ENCODE data around the gene UNC5C.

Gene UNC5C

GRCh38 chr4:95548738-95549245, at the start of gene UNC5C:
Gene UNC5C (minus strand): TSS chr4:95548973.
- no peak for DNase-seq (ENCODE audit: low spot score)

GRCh38 chr4:95596676-95597075, 47.9 kb upstream of the UNC5C start:
- no peak for DNase-seq (ENCODE audit: low spot score)

GRCh38 chr4:95594629-95595028, 45.9 kb upstream of the UNC5C start:
- DNase-seq (ENCODE audit: low spot score) = no peak

DNA sequence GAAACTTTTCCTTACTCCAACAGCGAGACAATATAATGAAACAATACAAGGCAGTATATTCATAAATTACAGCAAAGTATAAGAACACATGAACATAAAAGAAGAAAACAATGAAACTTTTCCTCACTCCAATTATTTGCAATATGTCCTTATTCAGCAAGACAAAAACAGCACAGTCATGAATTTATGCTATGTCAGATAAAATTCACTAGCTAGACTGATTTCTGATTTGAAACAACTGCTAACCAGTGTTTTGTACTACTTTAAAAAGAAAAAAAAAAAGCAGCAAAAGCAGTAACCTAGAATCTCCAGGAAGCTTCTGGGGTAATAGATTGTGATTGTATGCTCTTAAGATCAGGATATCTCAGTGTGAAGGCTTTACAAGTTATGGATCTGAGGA, 45.2 kb upstream of the UNC5C start:
- DNase-seq (ENCODE audit: low spot score) = no peak

DNA sequence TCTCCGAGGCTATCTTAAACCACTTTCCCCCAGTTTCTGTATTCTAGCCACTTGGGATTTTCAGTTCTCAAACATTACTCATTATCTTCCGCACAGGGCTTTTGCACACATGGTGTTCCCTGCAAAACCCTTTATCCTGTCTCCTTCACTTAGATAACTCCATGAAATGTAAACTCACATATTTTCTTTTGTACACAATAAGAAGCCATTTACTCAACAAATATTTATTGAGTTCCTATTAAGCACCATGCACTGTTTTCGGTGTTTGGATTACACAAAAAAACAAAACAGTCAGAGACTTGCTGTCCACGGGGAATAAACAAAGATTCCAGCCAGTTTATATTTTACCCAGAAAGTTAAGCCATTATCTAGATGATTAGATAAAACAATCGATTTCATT, 42.5 kb upstream of the UNC5C start:
- DNase-seq (ENCODE audit: low spot score) = no peak

DNA sequence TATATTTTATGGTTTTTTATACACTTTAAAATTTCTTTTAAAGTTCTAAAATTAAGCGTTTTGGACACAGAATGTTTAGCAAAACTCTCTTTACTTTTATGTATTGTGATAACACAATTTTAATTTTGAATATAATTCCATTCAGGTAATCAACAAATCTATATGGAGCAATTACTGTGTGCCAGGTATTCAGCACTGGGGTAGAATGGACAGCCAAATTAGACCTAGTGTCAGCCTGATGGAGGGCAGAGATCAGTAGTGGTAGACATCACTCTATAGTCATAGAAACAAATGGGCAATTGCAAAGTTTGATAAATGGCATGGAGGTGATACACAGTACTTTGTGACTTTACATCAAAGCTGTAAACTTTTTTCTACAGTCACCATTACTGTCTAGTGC, 41.8 kb upstream of the UNC5C start:
- DNase-seq (ENCODE audit: low spot score) = no peak

- no peak for DNase-seq (ENCODE audit: low spot score)
Measured at GRCh38 chr4:95585016-95585695, 36.4 kb upstream of the UNC5C start.

- DNase-seq (ENCODE audit: low spot score) = no peak
Measured at GRCh38 chr4:95580226-95580625, 31.5 kb upstream of the UNC5C start.

- no peak for DNase-seq (ENCODE audit: low spot score)
Measured at GRCh38 chr4:95572304-95572991, 23.7 kb upstream of the UNC5C start.

DNA sequence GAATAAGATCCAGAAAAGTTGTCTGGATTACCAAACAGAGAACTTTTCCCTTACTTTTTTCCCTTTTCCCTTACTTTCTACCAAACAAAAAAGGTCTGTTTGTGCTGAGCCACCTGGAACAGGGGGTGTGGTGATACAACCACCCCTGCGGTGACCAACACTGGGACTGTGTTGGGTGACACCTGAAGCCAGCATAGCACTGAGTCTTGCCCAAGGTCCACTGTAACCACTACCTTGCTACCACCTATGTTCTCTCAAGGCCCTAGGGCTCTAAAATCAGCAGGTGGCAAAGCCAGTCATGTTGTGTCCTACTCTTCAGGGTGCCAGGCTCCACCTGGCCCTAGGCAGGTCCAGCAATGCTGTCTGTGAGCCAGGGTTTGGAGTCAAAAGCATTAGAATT, 22.8 kb upstream of the UNC5C start:
- DNase-seq (ENCODE audit: low spot score) = no peak

DNA sequence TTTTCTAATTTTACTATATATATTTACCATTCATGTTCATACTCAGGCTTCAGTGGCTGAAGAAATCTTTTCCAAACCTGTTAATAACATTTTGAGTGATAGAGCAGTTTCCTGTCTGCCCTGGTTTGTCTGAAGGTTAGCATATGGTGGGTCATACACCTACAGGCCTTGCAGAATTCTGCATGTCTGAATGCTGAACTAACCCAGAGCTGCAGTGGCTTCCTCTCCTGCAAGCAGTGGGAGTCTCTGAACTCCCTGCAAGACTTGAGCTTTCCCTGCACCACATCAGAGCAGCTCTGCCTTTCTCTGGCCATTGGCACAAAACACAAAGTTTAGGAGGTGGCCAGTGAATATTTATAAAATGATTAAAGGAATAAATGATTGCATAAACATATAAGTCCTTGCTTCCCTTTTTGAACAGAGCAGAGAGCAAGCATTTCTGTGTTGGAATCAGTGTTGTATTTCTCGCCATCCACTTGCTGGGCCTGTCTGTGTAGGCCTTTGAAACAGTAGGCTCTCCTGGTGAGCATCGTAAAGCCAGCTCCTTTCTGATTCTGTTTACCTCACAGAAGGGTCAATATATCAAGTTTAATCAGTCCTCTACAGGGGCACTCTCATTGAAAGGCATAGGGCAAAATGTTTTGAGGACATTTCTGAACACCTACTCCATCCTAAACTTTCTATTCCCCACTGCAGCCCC, 15.0 kb upstream of the UNC5C start:
- no peak for DNase-seq (ENCODE audit: low spot score)

- DNase-seq (ENCODE audit: low spot score) = no peak
Measured at GRCh38 chr4:95560774-95561173, 12.0 kb upstream of the UNC5C start.

GRCh38 chr4:95556207-95556859, 7.6 kb upstream of the UNC5C start:
- DNase-seq (ENCODE audit: low spot score) = no peak

GRCh38 chr4:95552942-95553550, 4.3 kb upstream of the UNC5C start:
- DNase-seq (ENCODE audit: low spot score) = no peak

DNA sequence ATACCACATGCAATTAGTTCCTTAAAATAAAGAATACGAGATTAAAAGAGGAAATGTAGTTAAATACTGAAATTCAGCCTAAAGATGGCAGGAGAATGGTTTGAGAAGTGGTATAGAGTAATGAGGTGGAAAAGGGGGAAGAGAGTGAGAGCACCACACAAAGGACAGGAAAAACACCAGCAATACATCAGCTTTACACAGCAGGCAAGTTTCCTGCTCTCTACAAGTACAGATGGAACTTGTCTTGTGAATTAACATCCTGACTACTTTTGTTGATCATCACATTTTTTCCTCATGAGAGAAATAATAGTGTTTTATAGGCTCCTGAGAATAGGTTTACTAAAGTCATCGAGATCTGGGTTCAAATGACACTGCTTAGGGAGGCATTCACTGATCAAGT, 2.9 kb upstream of the UNC5C start:
- DNase-seq (ENCODE audit: low spot score) = no peak

- no peak for DNase-seq (ENCODE audit: low spot score)
Measured at GRCh38 chr4:95550115-95550987, 1.6 kb upstream of the UNC5C start.

DNA sequence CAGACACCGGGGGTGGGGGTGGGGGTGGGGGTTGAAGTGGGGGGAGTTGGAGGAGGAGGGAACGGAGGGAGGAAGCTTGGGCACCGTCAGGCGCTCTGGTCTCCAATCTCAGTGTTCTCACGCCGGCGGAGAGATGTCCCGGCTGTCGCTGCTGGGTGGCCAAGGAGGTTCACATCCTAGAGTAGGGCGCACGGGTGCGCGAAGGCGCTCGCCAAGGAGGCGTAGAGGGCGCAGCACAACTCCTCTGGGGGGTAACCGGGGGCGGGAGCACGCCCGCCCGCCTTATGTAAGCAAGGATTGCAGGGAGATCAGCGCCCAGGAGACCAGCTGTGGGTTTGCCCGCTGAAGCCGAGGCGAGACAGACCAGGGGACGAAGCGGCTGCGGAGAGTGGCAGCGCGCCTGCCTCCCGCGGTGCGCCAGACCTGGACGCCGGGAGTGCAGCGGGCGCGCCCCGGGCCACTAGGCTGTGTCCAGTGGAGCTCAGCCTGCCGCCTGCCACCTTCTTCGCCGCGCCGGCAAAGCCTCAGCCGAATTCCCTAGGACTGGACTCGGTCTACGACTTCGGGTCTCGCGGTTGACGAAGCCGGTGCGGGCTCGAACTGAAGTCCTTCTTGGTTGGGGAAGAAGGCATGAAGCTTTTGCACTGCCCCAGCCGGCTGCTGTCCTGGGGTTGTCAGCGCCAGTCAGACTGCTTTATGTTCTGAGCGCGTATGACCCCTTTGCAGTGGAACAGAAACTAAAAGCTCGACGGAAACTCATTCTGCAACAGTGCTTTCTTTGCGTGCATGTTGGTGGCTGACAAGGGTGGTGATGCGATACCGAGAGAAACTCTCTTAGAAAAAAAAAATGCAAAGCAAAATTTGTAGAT, 707 bp upstream of the UNC5C start:
- peak; percentile 87 for DNase-seq (ENCODE audit: low spot score)

DNA sequence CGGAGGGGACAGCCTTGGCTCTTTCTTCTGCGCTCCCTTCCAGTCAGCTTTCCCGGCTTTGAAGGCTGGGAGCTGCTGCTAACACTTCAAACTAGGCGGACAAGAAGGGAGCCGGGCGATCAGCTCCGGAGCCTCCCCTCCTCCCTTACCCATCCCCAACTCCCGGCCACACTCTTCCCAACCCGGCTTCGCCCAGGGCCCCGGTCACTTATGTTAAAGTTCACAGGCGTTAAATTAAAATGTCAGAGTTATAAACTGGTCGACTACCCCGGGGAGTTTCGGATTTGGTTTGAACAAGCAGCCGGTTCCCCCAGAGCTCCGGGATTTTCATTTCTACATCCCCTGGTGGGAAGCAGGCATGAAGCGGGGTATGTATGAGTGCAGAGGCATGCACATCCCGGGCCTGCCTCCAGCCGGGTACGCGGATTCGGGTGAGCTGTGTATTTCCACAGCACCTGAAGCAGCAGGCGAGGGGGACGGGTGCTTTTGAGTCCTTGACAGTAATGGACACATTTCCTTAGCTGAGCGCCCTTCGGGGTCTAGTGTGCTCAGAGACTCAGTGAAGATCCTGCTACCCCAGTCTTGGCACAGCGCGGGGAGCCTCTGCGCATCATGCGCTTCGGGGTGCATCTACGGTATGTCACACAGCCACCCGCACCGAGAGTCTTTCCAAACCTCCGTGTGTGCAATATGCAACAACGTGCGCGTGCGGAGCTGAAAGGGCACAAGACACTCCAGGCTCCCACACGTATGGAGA, 880 bp downstream of the UNC5C start:
- peak; percentile 76 for DNase-seq (ENCODE audit: low spot score)
